PFSK-1 (cell line): ENCODE measurements around the gene STRN4.

Source experiments
- FOXP2 ChIP-seq: optimal IDR thresholded peaks from 2 replicates; pipeline ENCODE3; 2011; ENCODE audit warnings: borderline replicate concordance, control low read depth, inconsistent platforms; ENCODE audit not compliant: insufficient read depth; ENCODE audit errors: extremely low read length, extremely low read depth
- SIN3A ChIP-seq: IDR thresholded peaks from 2 replicates; pipeline ENCODE4 v1.6.1; 2012; ENCODE audit warnings: mild to moderate bottlenecking, low read length, moderate library complexity, borderline replicate concordance; ENCODE audit not compliant: insufficient read depth
- TAF1 ChIP-seq: IDR thresholded peaks from 2 replicates; pipeline ENCODE4 v1.6.1; 2012; ENCODE audit warnings: low read length, control low read depth, borderline replicate concordance; ENCODE audit not compliant: insufficient read depth

GRCh38 chr19:46725036-46725820 lies 21.0 kb downstream of the STRN4 start:
- no peak for TF ChIP-seq FOXP2
- no peak for TF ChIP-seq TAF1
- TF ChIP-seq SIN3A, result no peak
